Epithelial cell of esophagus (primary cell): ENCODE measurements around the gene SMOC2.

Experiments
- DNase-seq: peaks from one replicate; pipeline ENCODE4 v3.0.0; 2010; ENCODE audit warnings: low read depth
- H3K4me3 ChIP-seq: 2 replicates; pipeline ENCODE4 v1.5.1; 2011; ENCODE audit warnings: mild to moderate bottlenecking, low read length, control low read depth
- TF ChIP-seq, protein P1 (sequence below): IDR thresholded peaks from 2 replicates; pipeline ENCODE4 v1.5.1; 2011; ENCODE audit warnings: low read depth, mild to moderate bottlenecking, low read length, control low read depth, inconsistent platforms; ENCODE audit not compliant: insufficient read depth; ENCODE audit errors: missing control alignments

SMOC2 gene

DNA sequence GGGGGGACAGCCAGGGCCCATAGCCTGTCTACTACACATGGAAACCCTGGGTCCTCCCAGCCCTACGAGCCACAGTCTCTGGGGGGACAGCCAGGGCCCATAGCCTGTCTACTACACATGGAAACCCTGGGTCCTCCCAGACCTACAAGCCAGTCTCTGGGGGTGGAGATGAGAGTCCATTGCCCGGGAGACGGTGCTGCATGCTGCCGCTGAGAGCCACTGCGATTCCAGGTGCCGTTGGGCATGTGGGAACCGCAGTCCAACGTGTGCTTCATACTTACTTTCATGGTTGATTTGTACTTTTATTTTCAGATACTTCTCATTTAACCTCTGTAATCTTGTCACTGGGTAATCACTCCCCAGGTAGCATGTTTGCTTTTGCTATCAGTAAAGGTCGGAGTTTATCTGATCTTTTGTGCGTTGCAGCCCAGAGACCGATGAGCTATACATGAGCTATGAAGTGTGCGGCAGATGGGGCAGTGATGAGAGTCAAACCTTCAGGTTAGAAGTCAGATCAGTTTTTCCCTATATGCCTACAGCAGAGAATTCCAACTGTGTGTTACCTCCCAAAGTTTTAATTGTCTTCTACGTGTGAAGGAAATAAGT lies 58.2 kb downstream of the SMOC2 start:
- H3K4me3 ChIP-seq: no peak overlapping the region
- TF ChIP-seq, protein P1, sequence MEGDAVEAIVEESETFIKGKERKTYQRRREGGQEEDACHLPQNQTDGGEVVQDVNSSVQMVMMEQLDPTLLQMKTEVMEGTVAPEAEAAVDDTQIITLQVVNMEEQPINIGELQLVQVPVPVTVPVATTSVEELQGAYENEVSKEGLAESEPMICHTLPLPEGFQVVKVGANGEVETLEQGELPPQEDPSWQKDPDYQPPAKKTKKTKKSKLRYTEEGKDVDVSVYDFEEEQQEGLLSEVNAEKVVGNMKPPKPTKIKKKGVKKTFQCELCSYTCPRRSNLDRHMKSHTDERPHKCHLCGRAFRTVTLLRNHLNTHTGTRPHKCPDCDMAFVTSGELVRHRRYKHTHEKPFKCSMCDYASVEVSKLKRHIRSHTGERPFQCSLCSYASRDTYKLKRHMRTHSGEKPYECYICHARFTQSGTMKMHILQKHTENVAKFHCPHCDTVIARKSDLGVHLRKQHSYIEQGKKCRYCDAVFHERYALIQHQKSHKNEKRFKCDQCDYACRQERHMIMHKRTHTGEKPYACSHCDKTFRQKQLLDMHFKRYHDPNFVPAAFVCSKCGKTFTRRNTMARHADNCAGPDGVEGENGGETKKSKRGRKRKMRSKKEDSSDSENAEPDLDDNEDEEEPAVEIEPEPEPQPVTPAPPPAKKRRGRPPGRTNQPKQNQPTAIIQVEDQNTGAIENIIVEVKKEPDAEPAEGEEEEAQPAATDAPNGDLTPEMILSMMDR: no peak
- DNase-seq: no peak

- TF ChIP-seq, protein P1: no peak
- DNase-seq: no peak
- no peak overlapping the region for H3K4me3 ChIP-seq
Observed at GRCh38 chr6:168500519-168500918, 59.5 kb downstream of the SMOC2 start.

DNA sequence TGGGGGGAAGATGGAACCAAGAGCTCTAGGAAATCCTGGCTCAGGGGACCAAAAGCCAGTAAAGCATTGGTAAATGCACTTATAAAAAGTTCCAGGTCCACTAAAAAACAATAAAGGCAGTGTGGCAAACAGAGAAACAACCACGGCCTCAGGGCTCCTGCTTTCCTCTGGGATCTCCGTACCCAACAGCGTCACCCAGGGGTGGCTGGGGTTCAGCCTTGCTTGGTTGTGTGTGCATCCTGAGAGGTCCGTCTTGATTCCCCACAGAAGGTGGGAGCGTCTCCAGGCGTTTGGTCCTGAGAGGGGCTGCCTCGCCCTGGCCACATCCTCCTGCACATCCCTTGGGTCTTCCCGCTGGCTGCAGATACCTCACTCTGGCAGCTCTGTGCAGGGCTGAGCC lies 60.6 kb downstream of the SMOC2 start:
- no peak overlapping the region for H3K4me3 ChIP-seq
- DNase-seq: no peak
- TF ChIP-seq, protein P1: no peak

DNA sequence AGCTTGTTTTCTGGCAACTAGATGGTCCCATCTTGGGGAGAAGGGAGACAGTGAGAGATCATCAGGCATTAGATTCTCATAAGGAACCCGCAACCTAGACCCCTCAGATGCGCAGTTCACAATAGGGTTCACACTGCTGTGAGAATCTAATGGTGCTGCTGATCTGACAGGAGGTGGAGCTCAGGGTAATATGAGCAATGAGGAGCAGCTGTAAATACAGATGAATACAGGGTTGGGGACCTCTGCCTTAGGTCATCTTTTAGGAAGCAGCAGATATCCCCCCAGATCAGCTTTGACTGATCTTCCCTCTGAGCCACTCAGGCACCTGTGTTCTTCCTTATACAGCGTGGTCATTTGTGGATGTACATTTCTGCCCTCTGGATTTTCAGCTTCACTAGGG lies 63.4 kb downstream of the SMOC2 start:
- no peak for DNase-seq
- TF ChIP-seq, protein P1: no peak
- no peak overlapping the region for H3K4me3 ChIP-seq

- no peak for DNase-seq
- TF ChIP-seq, protein P1: no peak
- H3K4me3 ChIP-seq: no peak overlapping the region
Observed at GRCh38 chr6:168506460-168506859, 65.5 kb downstream of the SMOC2 start.

GRCh38 chr6:168507297-168507696 lies 66.3 kb downstream of the SMOC2 start:
- DNase-seq: no peak
- H3K4me3 ChIP-seq: no peak overlapping the region
- TF ChIP-seq, protein P1: no peak

DNA sequence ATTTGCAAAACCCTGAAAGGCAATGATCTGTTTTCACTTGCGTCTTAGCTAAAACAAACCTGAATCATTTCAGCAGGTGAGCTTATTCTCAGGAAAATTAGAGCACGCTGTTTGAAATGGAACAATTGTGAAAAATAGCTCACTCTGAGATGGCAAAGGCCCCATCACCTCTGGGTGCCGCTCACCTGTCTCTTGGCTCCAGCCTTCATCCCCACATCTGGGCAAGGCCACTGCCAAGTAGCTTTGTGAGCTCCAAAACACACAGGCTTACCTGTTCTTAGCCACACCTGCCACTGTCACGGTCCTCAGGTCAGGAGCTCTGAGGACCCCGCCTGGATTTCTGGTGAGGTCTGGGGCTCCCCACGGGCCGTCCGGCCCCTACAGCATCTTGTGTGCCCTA lies 66.7 kb downstream of the SMOC2 start:
- TF ChIP-seq, protein P1: no peak
- DNase-seq: no peak
- H3K4me3 ChIP-seq: no peak overlapping the region
